Type B pancreatic cell (in vitro differentiated cells): ENCODE measurements around the gene WNT3A. TPM values are rescaled to one million over a fixed set of nuclear protein-coding genes. Genes with fewer than 3 reads are reported as not detected.

Experiments
- DNase-seq: peaks from one replicate; pipeline ENCODE4 v3.0.0; 2021; ENCODE audit warnings: mixed read lengths; ENCODE audit not compliant: unreplicated experiment; ENCODE audit errors: extremely low spot score
- H3K27ac Mint-ChIP-seq: 2 replicates; pipeline ENCODE4 v1.8.0; 2021; ENCODE audit warnings: mild to moderate bottlenecking, mixed read lengths
- H3K27me3 Mint-ChIP-seq: 2 replicates; pipeline ENCODE4 v1.8.0; 2021; ENCODE audit warnings: mixed read lengths
- H3K36me3 Mint-ChIP-seq: 2 replicates; pipeline ENCODE4 v1.8.0; 2021; ENCODE audit warnings: mixed read lengths
- H3K4me1 Mint-ChIP-seq: one replicate; pipeline ENCODE4 v1.8.0; 2021; ENCODE audit warnings: mixed read lengths; ENCODE audit not compliant: unreplicated experiment
- H3K4me3 Mint-ChIP-seq: 2 replicates; pipeline ENCODE4 v1.8.0; 2021; ENCODE audit warnings: mild to moderate bottlenecking, mixed read lengths
- H3K9me3 Mint-ChIP-seq: 2 replicates; pipeline ENCODE4 v1.8.0; 2021; ENCODE audit warnings: mixed read lengths
- CTCF ChIP-seq: fragments of 200-600 bp; sonication (generic); conservative IDR thresholded peaks from 2 replicates; pipeline ENCODE4 v1.5.0; 2021; ENCODE audit warnings: antibody characterized with exemption, mild to moderate bottlenecking
- total RNA-seq: library from RNA; stranded (reverse); gene quantifications from 2 replicates; pipeline ENCODE4 v1.2.1, GENCODE V29; 2021; ENCODE audit warnings: low replicate concordance

The WNT3A gene
- total RNA-seq, 1 donor from 2014 or later = 6.4 TPM

DNA sequence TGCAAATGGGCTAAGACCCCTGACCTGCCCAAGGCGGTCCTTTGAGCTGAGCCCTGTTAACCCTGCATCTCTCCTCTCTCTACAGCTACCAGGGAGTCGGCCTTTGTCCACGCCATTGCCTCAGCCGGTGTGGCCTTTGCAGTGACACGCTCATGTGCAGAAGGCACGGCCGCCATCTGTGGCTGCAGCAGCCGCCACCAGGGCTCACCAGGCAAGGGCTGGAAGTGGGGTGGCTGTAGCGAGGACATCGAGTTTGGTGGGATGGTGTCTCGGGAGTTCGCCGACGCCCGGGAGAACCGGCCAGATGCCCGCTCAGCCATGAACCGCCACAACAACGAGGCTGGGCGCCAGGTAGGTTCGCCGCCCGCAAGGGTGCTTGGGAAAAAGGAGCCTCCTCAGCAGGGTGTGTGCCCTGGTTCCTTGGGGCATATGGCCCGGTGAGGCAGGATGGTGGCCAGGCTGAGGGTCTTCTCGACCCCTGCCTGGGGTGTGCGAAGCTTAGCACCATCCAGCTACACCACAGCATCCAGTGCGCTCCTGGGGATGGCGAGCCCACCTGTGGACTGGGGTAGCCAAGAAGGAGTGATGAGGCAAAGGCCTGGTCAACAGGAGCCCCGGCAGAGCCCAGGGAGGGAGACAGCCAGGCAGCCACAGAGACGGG, 43.9 kb downstream of the WNT3A start:
- H3K4me1 Mint-ChIP-seq = no peaks in the 10 kb centered on the region
- peak; percentile 60 for DNase-seq
- no peak overlapping the region for H3K4me3 Mint-ChIP-seq
- TF ChIP-seq CTCF = no peak
- H3K9me3 Mint-ChIP-seq = no peaks in the 10 kb centered on the region
- no peak overlapping the region for H3K27ac Mint-ChIP-seq
- H3K36me3 Mint-ChIP-seq = no peaks in the 10 kb centered on the region
- H3K27me3 Mint-ChIP-seq = peaks cover 47% of the 10 kb centered on the region

- Mint-ChIP-seq H3K27ac (no peak overlapping the region), H3K27me3 (peaks cover 69% of the 10 kb centered on the region), H3K4me3 (no peak overlapping the region), H3K9me3 (peaks cover 5% of the 10 kb centered on the region), H3K4me1 (no peaks in the 10 kb centered on the region), H3K36me3 (no peaks in the 10 kb centered on the region)
- TF ChIP-seq CTCF = no peak
- DNase-seq = peak; percentile 58
Observed at GRCh38 chr1:228058172-228058948, 51.6 kb downstream of the WNT3A start.

DNA sequence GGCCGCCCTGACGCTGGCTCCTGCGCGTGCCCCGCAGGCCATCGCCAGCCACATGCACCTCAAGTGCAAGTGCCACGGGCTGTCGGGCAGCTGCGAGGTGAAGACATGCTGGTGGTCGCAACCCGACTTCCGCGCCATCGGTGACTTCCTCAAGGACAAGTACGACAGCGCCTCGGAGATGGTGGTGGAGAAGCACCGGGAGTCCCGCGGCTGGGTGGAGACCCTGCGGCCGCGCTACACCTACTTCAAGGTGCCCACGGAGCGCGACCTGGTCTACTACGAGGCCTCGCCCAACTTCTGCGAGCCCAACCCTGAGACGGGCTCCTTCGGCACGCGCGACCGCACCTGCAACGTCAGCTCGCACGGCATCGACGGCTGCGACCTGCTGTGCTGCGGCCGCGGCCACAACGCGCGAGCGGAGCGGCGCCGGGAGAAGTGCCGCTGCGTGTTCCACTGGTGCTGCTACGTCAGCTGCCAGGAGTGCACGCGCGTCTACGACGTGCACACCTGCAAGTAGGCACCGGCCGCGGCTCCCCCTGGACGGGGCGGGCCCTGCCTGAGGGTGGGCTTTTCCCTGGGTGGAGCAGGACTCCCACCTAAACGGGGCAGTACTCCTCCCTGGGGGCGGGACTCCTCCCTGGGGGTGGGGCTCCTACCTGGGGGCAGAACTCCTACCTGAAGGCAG, 52.3 kb downstream of the WNT3A start:
- DNase-seq = no peak
- TF ChIP-seq CTCF = no peak
- Mint-ChIP-seq H3K27ac (no peak overlapping the region), H3K27me3 (peaks cover 62% of the 10 kb centered on the region), H3K9me3 (peaks cover 5% of the 10 kb centered on the region), H3K4me3 (peak overlapping the region; percentile 81), H3K4me1 (no peaks in the 10 kb centered on the region), H3K36me3 (no peaks in the 10 kb centered on the region)

GRCh38 chr1:228059634-228060457, 53.0 kb downstream of the WNT3A start:
- H3K36me3 Mint-ChIP-seq = no peaks in the 10 kb centered on the region
- peak overlapping the region; percentile 43 for H3K27ac Mint-ChIP-seq
- no peak for TF ChIP-seq CTCF
- peak overlapping the region; percentile 81 for H3K4me3 Mint-ChIP-seq
- no peaks in the 10 kb centered on the region for H3K4me1 Mint-ChIP-seq
- DNase-seq = peak; percentile 85
- H3K27me3 Mint-ChIP-seq = peaks cover 59% of the 10 kb centered on the region
- peaks cover 5% of the 10 kb centered on the region for H3K9me3 Mint-ChIP-seq
